ENCODE data around the gene CPSF3. TPM values are rescaled to one million over a fixed set of nuclear protein-coding genes. Genes with fewer than 3 reads are reported as not detected.

Gene CPSF3
- total and polyA plus RNA-seq, 2 of the 8 experiments (the other 6 are each of a cell fraction or from before 2014, with no cell fraction given), result 44.5 to 93.3 TPM

DNA sequence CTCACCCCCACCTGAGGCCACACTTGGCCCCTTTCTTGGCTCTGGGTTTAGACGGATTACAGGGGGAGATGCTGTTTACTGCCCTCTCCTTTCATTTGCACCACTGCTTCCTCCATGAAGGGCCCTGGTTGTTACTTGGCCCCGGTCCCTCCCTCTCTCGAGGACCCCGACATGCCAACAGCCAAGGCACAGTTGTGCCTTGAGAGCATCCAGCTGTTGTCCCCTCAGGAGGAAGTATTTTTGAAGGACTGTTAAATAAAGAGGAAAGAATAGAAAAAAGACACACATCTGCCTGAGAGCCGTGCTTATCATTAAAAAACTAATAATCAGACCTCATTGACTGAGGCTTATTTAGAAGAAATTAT is 44.1 kb upstream of the CPSF3 start:
- Histone ChIP-seq H3K4ac (replicated peaks; ENCODE audit: insufficient read length, low read depth, low read length) (no peak overlapping the region), H2BK12ac (ENCODE audit: low read depth, low read length) (no peak overlapping the region), H2BK15ac (ENCODE audit: low read length) (no peak overlapping the region), H4K8ac (ENCODE audit: extremely low read depth, insufficient read depth, low read length) (no peak overlapping the region; the same call in 1 of the 2 replicates), H2AFZ (ENCODE audit: low read length) (no peak overlapping the region), H2BK5ac (ENCODE audit: low read depth, low read length) (no peak overlapping the region), H4K5ac (ENCODE audit: insufficient read length, low read depth, low read length) (no peak overlapping the region), H3K23ac (ENCODE audit: insufficient read length) (no peak overlapping the region), H3K36me3 (ENCODE audit: control insufficient read depth in 2 of 4, insufficient read depth in 4 of 4, low read length in 3 of 4) (peaks cover 0 to 6% (median 2%) of the 10 kb centered on the region in 4 experiments; a peak in 2 of 8 replicates), H3K4me2 (ENCODE audit: insufficient read depth in 1 of 2, low read depth in 2 of 2, low read length in 2 of 2) (no peak overlapping the region), H3K9ac (replicated peaks in 1 of 4; ENCODE audit: extremely low read depth in 1 of 4, low read depth in 3 of 4, low read length in 3 of 4) (no peak overlapping the region), H3K27ac (ENCODE audit: low read depth, low read length) (no peak overlapping the region), H3K27me3 (replicated peaks in 1 of 4; ENCODE audit: control insufficient read depth in 3 of 4, extremely low read depth in 1 of 4, insufficient read depth in 3 of 4, low read length in 3 of 4) (no peaks in the 10 kb centered on the region), H2BK120ac (replicated peaks; ENCODE audit: low read depth, low read length) (no peak overlapping the region), H2BK20ac (ENCODE audit: low read length) (no peak overlapping the region), H2AK5ac (ENCODE audit: low read depth, low read length) (no peak overlapping the region), H3K4me1 (replicated peaks in 1 of 4; ENCODE audit: control insufficient read depth in 3 of 4, insufficient read depth in 4 of 4, low read length in 3 of 4) (peaks cover 0 to 9% (median 4%) of the 10 kb centered on the region in 4 experiments; a peak in 4 of 7 replicates), H3K4me3 (ENCODE audit: extremely low read depth in 1 of 4, insufficient read depth in 2 of 4, low read depth in 3 of 4, low read length in 4 of 4) (no peak overlapping the region), H3K23me2 (ENCODE audit: low read depth, low read length) (no peaks in the 10 kb centered on the region), H3K79me1 (ENCODE audit: low read depth, low read length) (no peaks in the 10 kb centered on the region), H3K14ac (ENCODE audit: insufficient read length) (no peak overlapping the region), H3K9me3 (ENCODE audit: insufficient read depth in 2 of 2, low read depth in 1 of 2, low read length in 1 of 2) (no peaks in the 10 kb centered on the region), H3K79me2 (ENCODE audit: control insufficient read depth in 1 of 2, insufficient read depth in 2 of 2, low read length in 2 of 2) (no peaks in the 10 kb centered on the region), H4K20me1 (replicated peaks in 1 of 2; ENCODE audit: control insufficient read depth in 1 of 2, insufficient read depth in 2 of 2, low read length in 2 of 2) (no peaks in the 10 kb centered on the region), H4K91ac (replicated peaks; ENCODE audit: insufficient read length, low read length) (no peak overlapping the region), H3K18ac (ENCODE audit: extremely low read depth, low read length) (no peak overlapping the region), H3K56ac (replicated peaks; ENCODE audit: insufficient read length, low read depth, low read length) (no peak overlapping the region)
- DNase-seq (ENCODE audit: low read depth in 1 of 2, low spot score in 2 of 2), result no peak
- CTCF ChIA-PET (ENCODE audit: partially characterized antibody), result interaction anchor here (2.1 kb wide), 1 partner anchor 11 kb away, joined by 5 read pairs; no protein-coding TSS in a partner anchor
- 96% methylated on average over 5 of the region's 5 CpGs; no CpG with 5 or more reads in 1 of the 2 experiments for WGBS, 2 experiments (ENCODE audit: extremely low coverage in 1 of 2, insufficient coverage in 1 of 2, insufficient read length in 1 of 2, insufficient replicate concordance in 2 of 2, low coverage in 1 of 2, low lambda C conversion rate in 2 of 2, missing lambda C conversion rate in 1 of 2)
- POLR2A ChIA-PET (ENCODE audit: partially characterized antibody), result no interaction called here
- FAIRE-seq, result no peak
- TF ChIP-seq CTBP2 (IDR thresholded peaks at IDR 0.05; ENCODE audit: borderline replicate concordance, insufficient read depth, insufficient read length, low read length), result no peak
